ENCODE measurements around the gene MPRIP.

Gene MPRIP

DNA sequence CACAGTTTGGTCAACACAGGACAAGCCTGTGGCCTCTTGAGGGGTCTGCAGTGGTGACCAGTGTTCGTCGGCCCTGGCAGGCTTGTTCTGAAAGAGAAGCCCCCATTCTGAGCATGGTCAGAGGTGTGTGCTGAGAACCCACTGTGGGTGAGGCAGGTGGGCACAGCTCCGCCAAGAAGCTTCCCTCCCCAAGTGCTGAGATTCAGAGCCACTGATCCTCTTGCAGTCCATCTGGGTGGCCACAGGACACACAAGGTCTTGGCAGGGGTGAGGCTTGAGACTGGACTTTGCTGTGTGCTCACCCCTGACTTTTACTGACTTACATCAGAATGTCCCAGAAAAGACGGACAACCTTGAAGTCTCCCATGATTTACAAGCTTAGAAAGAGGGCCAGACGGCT lies 18.7 kb downstream of the MPRIP start:
- no peak for DNase-seq (ENCODE audit: extremely low read depth, low read depth)
- TF ChIP-seq, protein P1, sequence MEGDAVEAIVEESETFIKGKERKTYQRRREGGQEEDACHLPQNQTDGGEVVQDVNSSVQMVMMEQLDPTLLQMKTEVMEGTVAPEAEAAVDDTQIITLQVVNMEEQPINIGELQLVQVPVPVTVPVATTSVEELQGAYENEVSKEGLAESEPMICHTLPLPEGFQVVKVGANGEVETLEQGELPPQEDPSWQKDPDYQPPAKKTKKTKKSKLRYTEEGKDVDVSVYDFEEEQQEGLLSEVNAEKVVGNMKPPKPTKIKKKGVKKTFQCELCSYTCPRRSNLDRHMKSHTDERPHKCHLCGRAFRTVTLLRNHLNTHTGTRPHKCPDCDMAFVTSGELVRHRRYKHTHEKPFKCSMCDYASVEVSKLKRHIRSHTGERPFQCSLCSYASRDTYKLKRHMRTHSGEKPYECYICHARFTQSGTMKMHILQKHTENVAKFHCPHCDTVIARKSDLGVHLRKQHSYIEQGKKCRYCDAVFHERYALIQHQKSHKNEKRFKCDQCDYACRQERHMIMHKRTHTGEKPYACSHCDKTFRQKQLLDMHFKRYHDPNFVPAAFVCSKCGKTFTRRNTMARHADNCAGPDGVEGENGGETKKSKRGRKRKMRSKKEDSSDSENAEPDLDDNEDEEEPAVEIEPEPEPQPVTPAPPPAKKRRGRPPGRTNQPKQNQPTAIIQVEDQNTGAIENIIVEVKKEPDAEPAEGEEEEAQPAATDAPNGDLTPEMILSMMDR (IDR thresholded peaks at IDR 0.05; ENCODE audit: low read depth, low read length) = no peak

DNA sequence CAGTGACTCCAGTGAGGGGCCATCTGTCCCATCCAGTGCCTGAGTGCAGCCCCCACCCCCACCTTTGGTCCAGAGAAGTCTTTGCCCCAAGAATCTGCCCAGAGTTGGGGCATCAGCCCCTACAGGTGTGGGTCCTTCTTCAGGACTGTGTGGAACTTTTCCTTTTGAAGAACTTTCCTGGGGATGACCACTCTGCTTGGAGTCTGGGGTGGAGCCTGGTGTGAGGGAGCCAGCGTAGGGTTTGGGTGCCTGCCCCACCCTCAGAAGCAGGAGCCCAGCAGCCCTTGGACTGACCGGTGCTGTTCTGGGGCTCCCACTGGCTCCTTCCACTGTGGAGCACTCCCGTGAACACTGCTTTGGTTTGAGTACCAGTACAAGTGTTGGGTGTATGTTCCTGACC lies 19.3 kb downstream of the MPRIP start:
- DNase-seq (ENCODE audit: extremely low read depth, low read depth) = no peak

DNA sequence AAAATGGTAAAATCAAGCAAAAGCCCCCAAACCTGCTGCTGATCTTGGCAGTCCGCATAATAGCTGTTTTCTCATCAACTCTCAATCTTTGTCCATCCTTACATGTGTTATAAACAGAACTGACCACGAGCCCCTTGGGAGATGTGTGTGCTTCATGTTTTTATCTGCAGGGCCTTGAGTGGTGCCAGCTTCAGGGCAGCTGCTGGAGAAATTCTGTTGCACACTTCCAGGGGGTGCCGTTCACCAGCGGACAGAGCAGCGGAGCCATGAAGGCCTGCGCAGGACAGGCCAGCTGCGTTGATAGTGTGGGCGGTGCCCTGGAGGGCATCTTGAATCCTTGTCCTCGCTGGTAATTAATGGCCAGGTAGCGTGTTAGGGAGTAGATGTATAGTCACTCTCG lies 20.1 kb downstream of the MPRIP start:
- TF ChIP-seq, protein P1 (IDR thresholded peaks at IDR 0.05; ENCODE audit: low read depth, low read length) = no peak
- DNase-seq (ENCODE audit: extremely low read depth, low read depth) = no peak

More for the DNA sequence above, 19.3 kb downstream of the MPRIP start:
- TF ChIP-seq, protein P1 (IDR thresholded peaks at IDR 0.05; ENCODE audit: low read depth, low read length) = no peak

DNA sequence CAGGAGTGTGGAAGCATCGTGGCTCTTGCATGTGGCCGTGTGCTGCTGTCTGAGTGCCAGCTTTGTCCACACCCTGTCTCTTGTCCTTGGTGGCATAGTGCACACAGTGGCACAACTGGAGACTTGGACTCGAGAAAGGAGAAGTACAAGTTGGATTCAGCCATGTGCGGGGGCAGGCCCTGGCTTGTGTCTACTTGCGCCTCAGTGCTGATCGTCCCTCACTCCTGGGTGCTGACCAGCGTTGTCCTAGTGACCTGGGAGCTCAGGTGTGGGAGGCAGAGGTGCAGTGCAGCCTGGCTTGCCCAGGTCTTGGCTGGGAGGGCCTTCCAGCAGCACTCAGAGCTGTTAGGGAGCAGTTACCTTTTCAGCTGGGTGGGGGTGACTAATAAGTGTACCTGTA lies 20.6 kb downstream of the MPRIP start:
- TF ChIP-seq, protein P1 (IDR thresholded peaks at IDR 0.05; ENCODE audit: low read depth, low read length) = no peak
- no peak for DNase-seq (ENCODE audit: extremely low read depth, low read depth)

DNA sequence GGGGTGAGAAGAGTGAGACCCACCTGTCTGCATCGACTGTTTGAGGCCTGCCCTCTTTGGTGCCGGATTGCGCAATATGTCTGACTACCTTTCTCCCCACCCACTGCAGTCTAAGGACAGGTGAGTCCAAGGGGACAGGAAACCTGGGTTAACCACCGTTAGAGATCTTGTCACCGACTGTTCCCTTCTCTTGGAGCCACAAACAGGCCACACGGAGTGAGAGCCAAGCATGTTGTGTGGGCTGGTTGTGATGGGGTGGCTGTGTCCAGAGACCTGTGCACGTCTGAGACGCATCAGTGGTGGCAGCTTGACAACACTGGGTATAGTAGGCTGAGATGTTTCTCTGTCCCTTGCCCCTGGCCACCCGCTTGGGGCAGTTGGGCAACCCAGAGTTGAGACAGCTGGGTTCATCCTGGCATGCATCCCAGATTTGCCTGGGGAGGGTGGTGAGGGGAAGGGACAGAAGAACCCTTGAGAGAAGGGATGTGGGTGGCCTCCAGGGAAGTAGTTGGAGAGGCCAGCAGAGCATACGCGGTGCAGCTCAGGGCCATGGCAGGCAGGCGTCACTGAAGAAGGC lies 21.4 kb downstream of the MPRIP start:
- DNase-seq (ENCODE audit: extremely low read depth, low read depth) = no peak
- TF ChIP-seq, protein P1 (IDR thresholded peaks at IDR 0.05; ENCODE audit: low read depth, low read length) = no peak

DNA sequence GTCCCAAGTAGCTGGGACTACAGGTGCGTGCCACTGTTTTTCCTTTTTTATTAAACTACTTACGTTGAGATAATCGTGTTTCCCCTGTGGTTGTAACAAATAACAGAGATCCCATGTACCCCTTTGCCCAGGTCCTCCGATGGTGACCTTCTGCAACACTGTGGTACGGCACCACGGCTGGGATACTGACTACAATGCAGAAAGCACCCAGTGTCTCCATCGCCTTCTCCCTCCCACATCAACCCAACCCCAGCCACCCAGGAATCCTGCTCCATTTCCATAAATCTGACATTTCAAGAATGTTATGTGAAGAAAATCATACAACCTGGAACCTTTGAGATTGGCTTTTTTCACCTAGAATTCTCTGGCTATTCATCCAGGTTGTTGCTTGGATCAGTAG lies 22.1 kb downstream of the MPRIP start:
- TF ChIP-seq, protein P1 (IDR thresholded peaks at IDR 0.05; ENCODE audit: low read depth, low read length) = no peak
- no peak for DNase-seq (ENCODE audit: extremely low read depth, low read depth)

DNA sequence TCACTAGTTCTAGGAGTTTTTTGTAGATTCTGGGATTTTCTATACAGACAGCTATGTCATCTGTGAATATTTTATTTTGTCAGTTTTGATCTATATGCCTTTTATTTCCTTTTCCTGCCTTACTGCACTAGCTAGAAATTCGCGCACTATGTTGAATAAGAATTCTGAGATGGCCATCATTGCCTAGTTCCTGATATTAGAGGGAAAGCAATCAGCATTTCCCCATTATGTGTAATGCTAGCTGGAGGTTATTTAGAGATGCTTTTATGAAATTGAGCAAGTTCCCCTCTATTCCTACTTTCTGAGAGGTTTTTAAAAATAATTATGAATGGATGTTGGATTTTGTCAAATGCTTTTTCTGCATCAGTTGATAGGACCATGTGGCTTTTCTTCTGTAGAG lies 23.8 kb downstream of the MPRIP start:
- no peak for DNase-seq (ENCODE audit: extremely low read depth, low read depth)
- TF ChIP-seq, protein P1 (IDR thresholded peaks at IDR 0.05; ENCODE audit: low read depth, low read length) = no peak

All from AG09319 (cell line).